ENCODE measurements around the gene IVNS1ABP. TPM values are rescaled to one million over a fixed set of nuclear protein-coding genes. Genes with fewer than 3 reads are reported as not detected.

IVNS1ABP gene
- total RNA-seq, 4 donors from 2014 or later, result 18.3 to 38.1 (median 32.3) TPM

GRCh38 chr1:185267301-185267700 is 49.7 kb downstream of the IVNS1ABP start:
- DNase-seq (no peak), ATAC-seq (no peak)
- in situ Hi-C loops (cut with MboI; ENCODE audit: low sequenced_read_pairs in 4 of 4), result no loop called here

GRCh38 chr1:185265314-185265713 is 51.7 kb downstream of the IVNS1ABP start:
- intact Hi-C loops (cut with DNase I; ENCODE audit: low total_unique reads), result no loop called here
- no peak overlapping the region for H3K4me3 ChIP-seq
- no peaks in the 10 kb centered on the region for H3K9me3 ChIP-seq
- peaks cover 0 to 1% of the 10 kb centered on the region in 2 donors for H3K4me1 ChIP-seq
- TF ChIP-seq POLR2A (IDR thresholded peaks at IDR 0.05) (no peak), CTCF (IDR thresholded peaks at IDR 0.05 in 4 of 5, conservative IDR thresholded peaks at IDR 0.05 in 1 of 5) (no peak)
- no peaks in the 10 kb centered on the region for H3K36me3 ChIP-seq
- ATAC-seq (no peak), DNase-seq (no peak)
- in situ Hi-C loops (cut with MboI; ENCODE audit: low sequenced_read_pairs in 4 of 4), result no loop called here
- no peak overlapping the region for H3K27ac ChIP-seq
- H3K27me3 ChIP-seq, result no peaks in the 10 kb centered on the region

More at GRCh38 chr1:185267301-185267700, 49.7 kb downstream of the IVNS1ABP start:
- Histone ChIP-seq H3K4me3 (no peak overlapping the region), H3K4me1 (no peaks in the 10 kb centered on the region), H3K27me3 (no peaks in the 10 kb centered on the region), H3K9me3 (no peaks in the 10 kb centered on the region), H3K27ac (no peak overlapping the region), H3K36me3 (no peaks in the 10 kb centered on the region)
- no peak for TF ChIP-seq CTCF (IDR thresholded peaks at IDR 0.05 in 4 of 5, conservative IDR thresholded peaks at IDR 0.05 in 1 of 5)
- TF ChIP-seq POLR2A (IDR thresholded peaks at IDR 0.05), result no peak
- intact Hi-C loops (cut with DNase I; ENCODE audit: low total_unique reads), result no loop called here

GRCh38 chr1:185263780-185264179 is 53.3 kb downstream of the IVNS1ABP start:
- Histone ChIP-seq H3K4me1 (peaks cover 0 to 5% of the 10 kb centered on the region in 2 donors), H3K27ac (no peak overlapping the region), H3K27me3 (no peaks in the 10 kb centered on the region), H3K9me3 (no peaks in the 10 kb centered on the region), H3K4me3 (no peak overlapping the region), H3K36me3 (no peaks in the 10 kb centered on the region)
- in situ Hi-C loops (cut with MboI; ENCODE audit: low sequenced_read_pairs in 4 of 4), result no loop called here
- intact Hi-C loops (cut with DNase I; ENCODE audit: low total_unique reads), result no loop called here
- no peak for DNase-seq
- TF ChIP-seq POLR2A (IDR thresholded peaks at IDR 0.05), result no peak
- no peak for TF ChIP-seq CTCF (IDR thresholded peaks at IDR 0.05 in 4 of 5, conservative IDR thresholded peaks at IDR 0.05 in 1 of 5)
- no peak for ATAC-seq

- in situ Hi-C loops (cut with MboI; ENCODE audit: low sequenced_read_pairs in 4 of 4), result no loop called here
- no peak for TF ChIP-seq POLR2A (IDR thresholded peaks at IDR 0.05)
- no peak for TF ChIP-seq CTCF (IDR thresholded peaks at IDR 0.05 in 4 of 5, conservative IDR thresholded peaks at IDR 0.05 in 1 of 5)
- Histone ChIP-seq H3K9me3 (no peaks in the 10 kb centered on the region), H3K27me3 (no peaks in the 10 kb centered on the region), H3K27ac (no peak overlapping the region), H3K4me3 (no peak overlapping the region), H3K4me1 (peaks cover 0 to 5% of the 10 kb centered on the region in 2 donors), H3K36me3 (no peaks in the 10 kb centered on the region)
- intact Hi-C loops (cut with DNase I; ENCODE audit: low total_unique reads), result no loop called here
- ATAC-seq, result no peak
- DNase-seq, result no peak
Observed at GRCh38 chr1:185263292-185263691, 53.8 kb downstream of the IVNS1ABP start.

DNA sequence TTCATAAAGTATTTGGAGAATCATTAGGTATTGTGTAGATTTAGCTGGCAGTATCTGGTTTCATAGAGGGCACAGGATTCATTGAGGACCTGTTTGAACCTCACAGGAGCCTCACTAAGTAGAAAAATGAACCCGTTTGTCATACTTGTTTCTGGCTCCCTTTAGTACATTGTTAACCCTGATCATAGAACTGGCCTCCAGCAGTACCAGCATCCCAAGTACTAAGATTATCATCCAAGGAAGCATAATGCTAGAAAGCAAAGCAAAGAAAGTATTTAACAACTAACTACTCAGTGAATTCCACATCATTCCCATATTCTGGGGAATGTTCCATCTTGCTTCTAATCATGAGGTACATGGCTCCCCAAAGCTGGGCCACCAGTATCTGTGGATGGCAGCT is 54.9 kb downstream of the IVNS1ABP start:
- DNase-seq, result no peak
- intact Hi-C loops (cut with DNase I; ENCODE audit: low total_unique reads), result no loop called here
- Histone ChIP-seq H3K27me3 (no peaks in the 10 kb centered on the region), H3K27ac (no peak overlapping the region), H3K36me3 (no peaks in the 10 kb centered on the region), H3K4me3 (no peak overlapping the region), H3K9me3 (no peaks in the 10 kb centered on the region), H3K4me1 (peaks cover 0 to 5% of the 10 kb centered on the region in 2 donors)
- TF ChIP-seq CTCF (IDR thresholded peaks at IDR 0.05 in 4 of 5, conservative IDR thresholded peaks at IDR 0.05 in 1 of 5) (no peak), POLR2A (IDR thresholded peaks at IDR 0.05) (no peak)
- ATAC-seq, result no peak
- in situ Hi-C loops (cut with MboI; ENCODE audit: low sequenced_read_pairs in 4 of 4), result no loop called here
